ENCODE measurements around the gene KLHL33.

Gene KLHL33

DNA sequence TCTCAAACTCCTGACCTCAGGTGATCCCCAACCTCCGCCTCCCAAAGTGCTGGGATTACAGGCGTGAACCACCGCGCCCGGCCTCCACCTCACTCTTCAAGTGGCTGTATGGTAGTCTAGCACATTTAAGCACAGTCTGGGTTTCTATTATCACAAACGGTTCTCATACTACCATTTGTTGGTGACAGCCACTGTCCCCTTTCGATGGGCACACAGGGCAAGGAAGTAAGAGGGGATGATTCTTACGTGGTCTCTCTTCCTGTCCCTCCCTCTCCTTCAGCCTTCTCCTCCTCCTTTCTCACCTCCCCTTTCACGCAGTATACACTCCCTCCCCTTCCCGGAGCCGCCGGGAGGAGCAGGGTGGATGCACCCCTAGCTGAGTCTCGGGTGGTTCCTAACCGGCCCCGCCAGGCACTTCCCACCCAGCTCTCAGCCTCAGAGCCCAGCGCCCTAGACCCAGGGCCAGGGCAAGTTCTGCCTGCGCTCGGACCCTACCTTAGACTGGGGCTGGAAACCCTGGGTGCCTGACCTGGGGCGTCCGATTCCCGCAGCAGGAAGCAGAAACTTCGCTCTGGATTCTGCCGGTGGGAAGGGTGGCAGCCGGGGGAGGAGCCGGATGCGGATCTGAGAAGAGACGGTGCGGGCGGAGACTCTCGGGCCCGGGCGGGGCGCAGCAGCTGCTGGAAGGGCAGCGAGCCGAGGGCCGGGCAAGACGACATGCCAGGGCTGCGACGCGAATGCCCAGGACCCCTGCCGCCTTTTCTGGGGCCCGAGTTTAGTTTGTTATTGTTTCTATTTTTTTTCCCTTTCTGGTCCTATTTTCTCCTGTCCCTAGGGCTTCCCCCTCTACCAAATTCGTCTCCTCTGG lies 22.9 kb downstream of the KLHL33 start, which contains the start of gene TEP1:
TSS of gene TEP1 (minus strand) at position 626 of the 868 bp plus-strand sequence. CDS start 5,062 bp downstream, outside the sequence.
- peak; percentile 92 for DNase-seq

DNA sequence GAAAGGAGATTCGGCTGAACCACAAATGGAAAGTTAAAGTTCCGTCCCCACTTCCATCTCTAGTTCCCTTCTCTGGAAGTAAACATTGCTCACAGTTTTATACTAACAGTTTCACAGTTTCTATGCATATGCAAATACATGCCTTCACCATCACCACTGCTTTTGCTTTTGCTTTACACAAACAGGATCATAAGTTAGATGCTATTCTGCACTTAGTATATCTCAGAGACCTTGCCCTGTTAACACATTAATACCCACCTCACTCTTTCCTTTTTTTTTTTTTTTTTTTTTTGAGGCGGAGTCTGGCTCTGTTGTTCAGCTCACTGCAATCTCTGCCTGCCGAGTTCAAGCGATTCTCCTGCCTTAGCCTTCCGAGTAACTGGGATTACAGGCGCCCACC lies 23.6 kb downstream of the KLHL33 start:
- DNase-seq: no peak

GRCh38 chr14:20409226-20409625 lies 26.7 kb downstream of the KLHL33 start:
- no peak for DNase-seq

DNA sequence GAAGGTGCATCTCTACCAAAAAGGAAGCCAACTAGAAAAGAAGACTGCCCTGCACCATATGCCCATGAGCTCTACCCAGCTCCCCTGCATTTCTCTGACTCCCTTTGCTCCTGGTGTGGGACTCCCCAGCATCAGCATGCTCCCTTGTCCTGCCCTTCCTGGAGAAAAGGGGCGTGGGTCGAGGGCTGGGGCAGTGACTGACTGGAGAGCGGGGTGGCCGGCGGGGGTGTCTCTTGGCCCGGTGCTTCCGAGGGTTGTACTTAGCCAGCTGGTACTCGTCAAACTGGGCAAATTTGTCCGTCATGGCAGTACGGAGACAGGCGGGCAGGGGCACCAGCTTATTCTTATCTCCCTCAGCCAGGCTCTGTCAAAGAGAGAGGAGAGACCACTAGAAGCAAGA lies 32.4 kb downstream of the KLHL33 start:
- no peak for DNase-seq

DNA sequence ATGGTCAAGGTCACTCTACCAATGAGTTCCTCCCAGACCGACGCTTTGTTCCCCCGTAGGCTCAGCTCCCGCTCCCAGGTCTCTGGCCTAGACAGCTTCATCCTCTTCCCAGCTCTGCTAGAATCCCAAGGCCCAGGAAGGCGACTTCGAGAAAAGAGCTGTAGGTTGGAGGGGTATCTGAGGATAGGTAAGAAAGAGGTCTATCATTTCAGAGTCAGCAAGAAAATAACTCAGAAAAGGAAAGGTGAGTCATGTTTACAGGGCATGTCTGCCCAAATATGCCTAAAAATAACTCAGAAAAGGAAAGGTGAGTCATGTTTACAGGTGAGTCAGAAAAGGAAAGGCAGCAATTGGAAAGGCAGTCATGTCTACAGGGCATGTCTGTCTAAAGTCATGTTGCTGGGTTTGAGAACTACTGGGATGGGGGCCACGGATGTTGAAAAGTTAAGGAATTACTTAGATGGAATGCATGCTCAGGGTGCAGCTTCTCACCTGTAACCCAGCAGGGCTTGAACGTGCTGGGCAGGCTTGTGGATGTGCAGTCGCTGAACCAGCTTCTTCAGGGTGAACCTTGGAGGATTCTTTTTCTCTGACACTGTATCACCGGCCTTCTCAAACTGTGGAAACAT lies 34.9 kb downstream of the KLHL33 start:
- DNase-seq: no peak

- no peak for DNase-seq
Observed at GRCh38 chr14:20400589-20400964, 35.4 kb downstream of the KLHL33 start.

- no peak for DNase-seq
Observed at GRCh38 chr14:20397511-20397910, 38.5 kb downstream of the KLHL33 start.

- no peak for DNase-seq
Observed at GRCh38 chr14:20391505-20391904, 44.5 kb downstream of the KLHL33 start.

DNA sequence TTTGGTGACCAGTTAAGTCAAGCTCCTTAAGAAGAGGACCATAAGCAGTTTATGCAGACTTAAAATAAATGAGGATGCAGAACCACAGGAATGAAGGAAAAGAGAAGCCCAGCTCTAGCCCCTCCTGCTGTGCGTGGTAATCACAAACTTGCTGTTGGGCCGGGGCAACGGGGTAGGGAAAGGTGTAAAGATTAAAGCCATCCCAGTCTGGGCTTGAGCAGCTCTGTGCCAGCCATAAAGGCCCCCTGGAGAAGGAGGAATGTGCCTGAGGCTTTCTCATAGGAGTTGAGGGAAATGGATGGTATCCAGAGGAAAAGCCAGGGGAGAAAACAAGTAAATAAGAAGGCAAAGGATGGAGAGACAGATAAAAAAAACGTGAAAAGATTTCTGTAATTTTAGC lies 47.8 kb downstream of the KLHL33 start:
- no peak for DNase-seq

DNA sequence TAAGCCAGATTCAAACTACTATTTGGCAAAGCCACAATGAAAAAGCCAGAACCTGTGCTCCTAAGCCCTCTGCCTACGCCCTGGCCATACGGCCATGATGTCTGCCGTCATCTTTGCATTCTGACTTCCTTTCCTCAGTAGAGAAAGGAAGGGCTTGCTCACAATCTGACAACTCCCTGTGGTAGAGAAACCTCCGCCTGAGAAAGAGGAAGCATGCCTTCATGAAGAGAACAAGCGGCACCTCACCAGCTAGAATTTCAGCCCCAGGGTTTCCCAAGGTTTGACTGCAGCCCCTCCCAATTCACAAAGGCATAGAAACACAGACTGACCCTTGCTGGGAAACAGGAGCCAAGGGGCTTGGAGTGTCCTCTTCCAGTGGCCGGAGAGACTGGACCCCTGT lies 48.4 kb downstream of the KLHL33 start:
- no peak for DNase-seq

GRCh38 chr14:20386276-20386855 lies 49.6 kb downstream of the KLHL33 start:
- no peak for DNase-seq

DNA sequence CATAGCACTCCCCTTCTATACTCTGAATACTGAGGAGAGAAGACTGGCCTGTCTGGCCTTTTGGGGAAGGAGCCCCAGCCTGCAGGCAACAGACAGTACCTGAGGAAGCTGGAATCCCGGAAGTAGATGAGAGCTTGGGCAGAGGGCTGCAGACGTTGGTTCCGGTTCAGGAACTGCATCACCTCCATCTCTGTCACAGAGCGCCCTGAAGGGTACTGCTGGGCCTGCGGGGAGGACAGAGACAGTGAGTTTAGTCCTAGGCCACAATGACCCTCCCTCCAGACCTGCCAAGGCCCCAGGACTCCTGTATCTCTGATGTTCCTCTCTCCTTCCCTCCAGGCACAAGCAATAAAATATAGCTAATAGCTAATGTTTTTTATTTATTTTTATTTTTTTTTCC lies 51.1 kb downstream of the KLHL33 start:
- no peak for DNase-seq

- DNase-seq: no peak
Observed at GRCh38 chr14:20384321-20384720, 51.6 kb downstream of the KLHL33 start.

DNA sequence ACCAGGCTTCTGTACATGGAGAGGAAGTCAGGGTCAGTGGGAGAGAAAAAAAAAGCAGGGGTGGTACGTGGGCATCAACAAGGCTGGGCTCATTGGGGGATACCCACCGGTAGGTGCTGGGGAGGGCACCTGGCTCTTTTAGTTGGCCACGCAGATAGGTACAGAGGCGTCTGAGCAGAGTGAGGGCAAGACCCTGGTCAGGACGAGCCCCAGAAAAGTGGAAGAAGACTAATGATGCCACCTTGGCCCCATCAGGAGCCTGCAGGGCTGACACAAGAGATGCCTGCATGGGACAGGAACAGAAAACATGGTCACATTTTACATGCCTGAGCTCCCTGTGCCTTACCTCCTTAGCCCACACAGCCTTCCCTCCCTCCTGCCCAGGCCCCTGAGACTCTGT lies 52.3 kb downstream of the KLHL33 start:
- DNase-seq: no peak

DNA sequence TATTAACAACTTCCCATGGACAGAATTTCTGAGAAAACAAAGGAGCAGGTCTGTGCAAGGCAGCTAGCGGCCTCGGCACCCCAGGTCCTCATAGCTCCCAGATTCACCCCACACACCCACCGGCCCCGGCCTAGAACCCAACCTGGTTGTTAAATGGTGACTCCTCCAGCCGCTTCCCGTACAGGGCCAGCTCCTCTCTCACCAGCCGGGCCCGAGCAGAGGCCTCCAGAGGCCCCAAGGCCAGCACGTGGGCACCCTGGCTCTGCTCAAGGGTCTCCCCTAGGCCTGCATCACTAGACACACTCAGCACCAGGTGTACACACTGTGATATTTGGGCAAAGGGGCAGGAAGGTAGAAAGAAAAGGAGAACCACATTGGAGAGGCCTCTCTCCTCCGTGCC lies 52.9 kb downstream of the KLHL33 start:
- DNase-seq: no peak

- DNase-seq: no peak
Observed at GRCh38 chr14:20382526-20382925, 53.4 kb downstream of the KLHL33 start.

- no peak for DNase-seq
Observed at GRCh38 chr14:20381341-20381740, 54.6 kb downstream of the KLHL33 start.

- DNase-seq: no peak
Observed at GRCh38 chr14:20380681-20381080, 55.3 kb downstream of the KLHL33 start.

- no peak for DNase-seq
Observed at GRCh38 chr14:20379743-20380142, 56.2 kb downstream of the KLHL33 start.

DNA sequence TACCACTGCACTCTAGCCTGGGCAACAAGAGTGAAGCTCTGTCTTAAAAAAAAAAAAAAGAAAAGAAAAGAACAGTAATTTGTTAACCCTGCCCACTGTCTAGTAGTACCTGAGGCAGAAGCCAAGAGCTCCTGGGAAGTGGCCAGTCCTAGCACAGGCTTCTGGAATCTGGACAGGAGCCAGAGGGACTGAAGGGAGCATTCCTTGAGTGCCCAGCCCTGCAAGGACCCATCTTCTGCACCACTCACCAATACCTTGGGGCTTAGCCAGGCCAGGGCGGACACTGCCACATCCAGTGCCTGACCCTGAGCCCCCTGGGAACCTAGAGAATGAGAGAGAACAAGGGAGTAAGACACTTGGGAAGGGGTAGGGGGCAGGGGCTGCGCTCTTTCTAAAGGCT lies 58.8 kb downstream of the KLHL33 start:
- no peak for DNase-seq

- no peak for DNase-seq
Observed at GRCh38 chr14:20376071-20376588, 59.8 kb downstream of the KLHL33 start.
